D341Med (cell line): ENCODE data around the gene ULK4.
"Not testable (repeated sequence)": the region's sequence is repeated elsewhere in the genome, so short reads cannot be mapped to it uniquely, and the experiment has no call there.

Experiments
- DNase-seq: peaks from one replicate; pipeline ENCODE4 v3.0.0; 2012; ENCODE audit warnings: low spot score

Gene ULK4

DNA sequence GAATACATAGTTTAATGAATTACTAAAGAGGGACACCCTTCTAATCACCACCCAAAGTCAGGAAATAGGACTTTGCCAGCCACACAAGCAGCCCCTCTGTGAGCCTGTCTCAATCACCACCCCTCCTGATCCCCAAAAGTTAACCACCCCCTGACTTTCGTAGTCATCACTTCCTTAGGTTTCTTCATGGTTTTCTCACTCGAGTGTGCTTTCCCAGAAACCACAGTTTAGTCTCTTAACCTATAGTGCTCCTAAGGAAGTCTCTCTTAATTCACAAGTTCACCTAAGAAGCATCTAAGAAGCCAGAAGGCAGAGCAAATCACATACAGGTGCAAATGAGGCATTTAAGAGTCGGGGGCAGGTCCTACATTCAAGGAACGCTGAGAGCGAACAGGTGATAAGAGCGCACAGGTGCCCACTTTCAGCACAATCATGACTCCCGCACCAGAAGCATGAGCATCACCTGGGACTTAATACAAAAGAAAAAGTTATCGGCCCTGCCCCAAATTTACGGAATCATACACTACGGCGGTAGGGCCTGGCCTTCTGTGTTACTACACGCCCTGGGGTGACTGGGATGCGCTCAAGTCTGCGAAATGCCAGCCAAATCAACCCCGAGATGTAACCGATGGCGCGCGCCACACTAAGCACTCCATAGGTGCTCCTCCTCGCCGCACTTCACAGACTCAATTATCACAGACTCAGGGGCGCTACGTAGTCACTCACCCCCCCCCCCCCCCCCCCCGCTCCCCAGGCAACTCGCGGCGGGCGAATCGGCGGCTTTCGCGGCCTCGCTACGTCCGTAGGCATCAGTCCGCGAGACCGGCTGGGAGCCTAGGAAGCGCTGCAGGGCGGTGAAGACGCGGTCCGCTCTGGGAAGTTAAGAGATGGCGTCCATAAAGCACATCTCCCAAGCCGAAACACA lies 815 bp downstream of the ULK4 start:
- peak; percentile 73 for DNase-seq

DNA sequence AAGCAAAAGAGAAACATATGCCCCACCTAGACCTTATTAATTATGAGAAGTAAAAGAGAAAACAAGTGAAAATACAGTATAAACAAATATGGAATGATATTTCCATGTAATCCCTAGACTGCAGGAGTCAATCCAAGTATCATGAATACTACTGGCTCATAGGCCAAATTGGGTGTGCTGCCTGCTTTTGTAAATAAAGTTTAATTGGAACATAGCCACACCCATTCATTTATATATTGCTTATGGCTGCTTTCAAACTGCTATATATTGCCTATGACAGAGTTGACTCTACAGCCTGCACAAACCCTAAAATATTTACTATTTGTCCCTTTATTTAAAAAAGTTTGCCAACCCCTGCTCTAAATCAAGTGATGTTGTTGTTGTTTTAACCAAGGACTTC lies 5.3 kb downstream of the ULK4 start:
- no peak for DNase-seq

DNA sequence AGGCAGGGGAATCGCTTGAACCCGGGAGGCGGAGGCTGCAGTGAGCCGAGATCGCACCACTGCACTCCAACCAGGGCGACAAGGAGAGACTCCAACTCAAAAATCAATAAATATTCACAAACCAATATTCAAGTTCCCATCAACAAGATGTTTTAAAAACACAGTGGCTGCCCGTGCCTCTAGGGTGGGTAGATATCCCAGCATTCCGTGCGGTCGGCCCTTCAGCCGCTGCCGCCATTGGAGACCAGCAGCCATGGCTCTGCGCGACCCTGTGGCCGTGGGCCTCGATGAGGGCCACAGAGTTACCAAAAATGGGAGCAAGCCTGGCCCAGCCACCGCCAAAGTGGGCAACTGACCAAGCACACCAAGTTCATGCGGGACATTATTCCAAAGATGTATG lies 6.7 kb downstream of the ULK4 start:
- DNase-seq: no peak

DNA sequence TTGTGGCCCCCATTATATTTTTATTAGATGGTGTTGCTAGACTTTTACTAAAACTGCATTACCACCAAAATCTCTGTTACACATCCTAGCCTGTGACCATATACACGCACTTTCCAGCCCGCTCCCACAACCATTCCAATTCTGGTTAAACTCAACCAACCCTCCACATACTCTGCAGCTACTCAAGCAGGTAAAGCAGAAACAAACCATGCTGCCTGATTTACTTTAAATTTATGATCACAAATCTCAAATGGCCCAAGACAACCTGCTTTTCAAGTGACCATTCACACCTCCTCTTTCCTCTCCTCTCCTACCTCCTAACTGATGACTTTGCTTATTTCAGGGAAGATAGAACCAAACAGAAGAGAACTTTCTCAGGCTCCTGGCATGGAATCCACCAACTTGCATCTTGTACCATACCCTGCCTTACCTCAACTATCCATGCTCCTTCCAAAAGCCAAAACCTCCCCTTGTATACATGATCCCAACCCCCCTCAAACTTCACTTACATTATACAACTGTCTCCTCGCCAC lies 18.5 kb downstream of the ULK4 start:
- DNase-seq: no peak

DNA sequence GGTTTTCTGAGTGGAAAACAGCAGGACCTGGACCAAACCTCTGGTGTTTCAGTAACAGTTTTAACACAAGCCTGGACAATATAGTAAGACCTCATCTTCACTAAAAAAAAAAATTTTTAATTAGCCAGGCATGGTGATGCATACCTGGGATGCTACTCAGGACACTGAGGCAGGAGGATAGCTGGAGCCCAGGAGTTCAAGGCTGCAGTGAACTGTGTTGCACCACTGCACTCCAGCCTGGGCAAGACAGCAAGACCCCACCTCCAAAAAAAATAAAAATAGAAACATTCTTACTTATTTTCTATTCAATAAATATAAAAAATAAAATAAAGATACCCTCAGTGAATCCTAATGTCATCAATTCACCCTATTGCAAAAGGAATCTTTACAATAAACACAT lies 21.5 kb downstream of the ULK4 start:
- DNase-seq: no peak

DNA sequence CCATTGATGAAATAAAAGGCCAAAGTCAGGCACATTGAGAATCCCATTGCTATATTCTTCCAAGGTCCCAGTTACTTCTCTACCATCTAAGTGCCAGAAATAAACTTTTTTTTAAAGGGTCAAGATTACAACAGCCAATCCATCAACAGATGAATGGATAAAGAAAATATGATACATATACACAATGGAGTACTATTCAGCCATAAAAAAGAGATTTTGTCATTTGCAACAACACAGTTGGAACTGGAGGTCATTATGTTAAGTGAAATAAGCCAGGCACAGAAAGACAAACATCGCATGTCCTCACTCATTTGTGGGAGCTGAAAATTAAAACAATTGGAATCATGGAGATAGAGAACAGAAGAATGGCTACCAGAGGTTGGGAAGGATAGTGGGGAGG lies 25.5 kb downstream of the ULK4 start:
- DNase-seq: no peak

DNA sequence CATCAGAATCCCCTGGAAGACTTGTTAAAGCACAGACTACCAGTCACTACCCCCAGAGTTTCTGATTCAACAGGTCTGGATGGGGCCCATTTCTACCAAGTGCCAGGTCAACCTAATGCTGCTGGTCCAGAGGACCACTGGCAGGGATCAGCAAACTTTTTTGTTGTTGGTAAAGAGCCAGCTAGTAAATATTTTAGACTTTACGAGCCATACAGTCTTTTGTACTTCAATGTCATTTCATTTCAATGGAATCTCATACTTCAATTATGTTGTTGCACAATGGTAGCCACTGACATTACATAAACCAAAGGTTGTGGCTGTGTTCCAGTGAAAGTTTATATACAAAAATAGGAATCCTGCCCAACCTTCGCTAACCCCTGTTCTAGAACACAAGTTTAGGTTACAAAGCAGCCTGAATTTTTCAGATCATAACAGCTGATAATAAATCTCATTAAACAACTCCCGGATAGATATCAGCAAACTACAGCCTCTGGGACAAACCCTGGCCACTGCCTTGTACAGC lies 28.7 kb downstream of the ULK4 start:
- DNase-seq: no peak

DNA sequence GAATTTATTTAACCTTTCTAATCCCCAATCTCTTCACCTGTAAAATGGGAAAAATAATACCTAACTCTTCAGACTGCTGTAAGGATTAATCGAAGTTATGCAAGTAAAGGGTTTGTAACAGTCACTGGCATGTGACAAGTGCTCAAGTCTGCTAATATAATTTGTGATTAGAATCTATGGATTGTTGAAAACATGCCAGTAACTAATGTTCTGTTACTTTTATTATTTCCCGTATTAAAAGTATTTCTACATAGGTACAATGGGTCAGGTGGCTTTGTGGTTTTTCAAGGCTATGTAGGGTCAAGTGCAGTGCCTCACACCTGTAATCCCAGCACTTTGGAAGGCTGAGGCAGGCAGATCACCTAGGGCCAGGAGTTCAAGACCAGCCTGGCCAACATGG lies 29.4 kb downstream of the ULK4 start:
- DNase-seq: no peak

DNA sequence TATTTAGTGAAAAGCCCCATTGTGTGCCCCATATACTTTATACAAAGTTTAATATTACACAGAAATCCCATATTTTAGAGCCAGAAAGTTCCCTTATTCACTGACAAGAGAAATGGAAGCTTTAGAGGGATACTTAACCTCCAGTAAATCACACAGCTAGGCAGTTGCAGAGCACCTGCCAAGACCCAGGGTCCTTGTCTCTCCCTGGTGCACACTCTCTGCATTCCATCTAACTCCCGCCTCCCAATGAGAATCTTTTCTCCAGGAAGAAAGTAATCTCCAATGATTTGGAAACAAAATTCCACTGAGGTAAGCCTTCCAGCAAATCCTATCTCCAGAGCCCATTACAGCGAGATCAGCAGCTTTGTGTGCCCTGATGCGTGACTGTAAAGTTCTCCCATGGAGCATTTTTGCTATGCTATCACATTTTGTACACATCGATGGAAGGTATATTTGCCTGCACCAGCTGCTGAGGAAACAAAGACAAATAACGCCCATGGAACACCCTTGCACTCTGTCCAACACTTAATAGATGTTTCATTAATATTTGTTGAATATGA lies 41.4 kb downstream of the ULK4 start:
- DNase-seq: no peak

DNA sequence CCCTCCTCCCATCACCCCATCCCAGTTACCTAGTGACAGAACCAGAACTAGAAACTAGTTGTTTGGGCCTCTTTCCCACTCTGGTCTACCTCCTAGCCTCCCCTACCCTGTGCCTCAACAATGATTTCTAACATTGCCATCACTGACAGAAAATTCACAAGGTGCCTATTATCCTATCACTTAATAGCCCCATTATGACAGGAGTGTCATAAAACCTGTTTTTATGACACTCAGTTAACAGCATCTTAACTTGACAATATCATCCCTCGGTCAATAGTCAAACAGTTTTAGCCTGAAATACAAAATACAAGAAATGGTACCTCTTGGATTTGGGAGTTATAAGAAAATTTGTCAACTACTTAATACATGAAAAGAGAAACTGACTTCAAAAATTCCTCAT lies 46.5 kb downstream of the ULK4 start:
- no peak for DNase-seq

DNA sequence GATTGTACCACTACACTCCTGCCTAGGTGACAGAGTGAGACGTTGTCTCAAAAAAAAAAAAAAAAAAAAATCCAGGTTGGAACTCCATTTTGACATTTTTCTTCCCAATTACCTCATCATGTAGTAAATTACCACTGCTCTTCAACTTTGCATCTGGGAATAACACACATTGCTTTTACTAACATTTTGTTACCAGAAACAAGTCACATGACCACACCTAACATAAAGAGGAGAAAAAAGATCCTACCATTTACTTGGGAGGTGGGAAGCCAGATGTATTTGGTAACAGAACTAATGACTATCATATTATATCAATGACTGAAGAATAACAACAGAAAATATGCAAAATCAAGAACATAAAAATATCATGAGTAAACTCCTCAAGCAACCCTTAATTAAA lies 49.6 kb downstream of the ULK4 start:
- no peak for DNase-seq

DNA sequence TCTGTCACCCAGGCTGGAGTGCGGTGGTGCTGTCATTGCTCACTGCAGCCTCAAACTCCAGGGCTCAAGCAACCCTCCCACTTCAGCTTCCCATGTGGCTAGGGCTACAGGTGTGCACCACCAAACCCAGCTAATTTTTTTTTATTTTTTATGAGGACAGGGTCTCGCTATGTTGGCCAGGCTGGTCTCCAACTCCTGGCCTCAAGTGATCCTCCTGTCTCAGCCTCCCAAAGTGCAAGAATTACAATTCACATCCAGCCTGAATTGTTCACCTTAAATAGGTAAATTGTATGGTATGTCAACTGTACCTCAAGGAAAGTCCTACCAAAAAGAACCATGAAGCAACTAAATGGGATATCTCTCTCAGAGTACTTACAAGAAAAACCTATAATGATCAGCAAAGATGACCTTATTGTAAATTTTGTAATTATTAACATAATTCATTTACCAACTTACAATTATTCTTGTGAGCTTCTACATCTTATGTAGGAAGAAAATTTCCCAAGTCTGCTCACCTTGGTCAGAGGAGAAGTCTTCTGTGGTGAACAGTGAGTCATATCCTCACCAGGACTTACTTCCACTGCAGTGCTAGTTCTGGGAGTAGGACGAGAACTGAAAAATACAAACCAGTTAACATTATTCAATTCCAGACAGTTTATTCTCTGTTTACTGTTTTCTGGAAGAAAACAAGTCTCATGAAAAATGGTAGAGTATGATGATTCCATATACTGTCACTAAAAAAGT lies 54.4 kb downstream of the ULK4 start:
- no peak for DNase-seq

DNA sequence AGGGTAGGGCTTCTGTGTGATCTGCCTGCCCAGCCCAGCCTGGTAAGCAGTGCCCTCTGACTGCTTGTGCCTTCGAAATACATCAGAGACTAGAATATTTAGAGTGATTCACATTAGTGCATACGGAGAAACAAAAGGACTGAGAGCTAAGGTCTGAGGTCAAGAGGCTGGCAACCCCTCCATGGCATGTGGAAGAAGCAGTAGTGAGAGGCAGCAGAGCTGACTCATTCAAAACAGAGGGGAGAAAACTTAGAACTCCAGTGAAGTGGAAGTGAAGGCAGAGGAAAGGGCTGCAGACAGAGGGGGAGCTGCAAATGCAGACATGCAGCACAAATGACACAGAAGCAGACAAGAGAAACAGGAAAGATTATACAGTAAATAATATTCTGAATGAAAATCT lies 61.6 kb downstream of the ULK4 start:
- DNase-seq: no peak

DNA sequence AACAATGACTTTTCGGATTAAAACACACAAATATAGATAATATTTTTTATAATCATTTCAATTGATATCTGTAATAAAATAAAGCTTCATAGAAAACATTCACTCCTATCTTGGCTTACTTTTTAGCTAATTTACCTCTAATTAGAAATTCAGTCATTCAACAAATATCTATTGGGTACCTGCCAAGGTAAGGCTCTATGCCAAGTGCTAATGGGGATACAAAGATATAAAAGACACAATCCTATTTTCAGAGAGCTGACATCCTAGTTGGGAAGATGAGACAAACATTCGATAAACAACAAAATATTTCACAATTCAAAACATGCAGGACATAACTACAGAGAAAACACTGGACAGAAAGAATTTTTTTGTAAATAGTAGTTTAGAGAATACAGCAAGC lies 63.3 kb downstream of the ULK4 start:
- no peak for DNase-seq

DNA sequence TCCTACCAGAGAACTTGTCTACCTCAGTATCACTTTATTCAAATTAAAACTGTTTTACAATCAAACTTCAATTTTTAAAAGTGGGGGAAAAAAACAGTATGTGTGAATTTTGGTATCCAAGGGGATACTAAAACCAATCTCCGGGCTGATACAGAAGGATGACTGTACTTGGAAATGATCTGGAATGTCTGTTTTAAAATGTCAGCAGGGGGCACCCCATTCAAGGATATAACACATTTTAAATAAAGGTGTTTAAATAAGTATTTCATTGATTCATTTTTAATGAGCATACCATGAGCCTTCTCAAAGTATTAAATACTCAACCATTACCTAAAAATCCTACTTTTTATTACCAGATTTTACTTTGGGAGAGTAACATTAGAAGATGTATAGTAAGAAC lies 67.9 kb downstream of the ULK4 start:
- peak; percentile 47 for DNase-seq

DNA sequence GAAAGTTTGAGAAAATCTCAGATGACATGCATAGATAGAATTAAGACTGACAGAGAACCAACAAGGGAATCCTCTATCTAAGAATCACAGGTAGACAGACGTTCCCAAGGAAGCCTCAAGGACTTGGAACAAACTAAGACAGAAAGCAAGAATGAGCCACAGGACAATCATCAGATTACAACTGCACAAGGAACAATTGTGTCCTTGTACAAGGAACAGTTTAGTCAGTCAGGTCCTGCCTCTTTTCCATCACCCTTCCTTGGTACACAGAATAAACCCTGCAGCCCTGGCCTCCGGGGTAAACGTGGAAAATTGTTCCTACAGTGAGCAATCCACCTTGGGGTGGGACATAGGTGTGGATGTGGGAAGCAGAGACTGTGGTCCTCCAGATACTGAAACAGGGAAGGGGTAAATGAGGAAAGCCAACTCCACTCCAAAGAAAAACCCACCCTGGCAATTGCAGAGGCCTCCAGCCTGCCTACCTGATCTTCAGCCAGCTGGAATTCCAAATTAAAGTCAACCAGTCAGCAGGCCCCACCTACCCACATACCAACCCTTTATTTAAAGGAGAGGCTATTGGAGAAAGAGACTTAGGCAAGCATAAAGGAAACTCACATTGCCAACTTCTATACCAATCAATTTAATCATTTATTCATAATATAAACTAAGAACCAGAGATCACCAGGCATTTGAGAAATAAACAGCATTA lies 73.4 kb downstream of the ULK4 start:
- DNase-seq: no peak

DNA sequence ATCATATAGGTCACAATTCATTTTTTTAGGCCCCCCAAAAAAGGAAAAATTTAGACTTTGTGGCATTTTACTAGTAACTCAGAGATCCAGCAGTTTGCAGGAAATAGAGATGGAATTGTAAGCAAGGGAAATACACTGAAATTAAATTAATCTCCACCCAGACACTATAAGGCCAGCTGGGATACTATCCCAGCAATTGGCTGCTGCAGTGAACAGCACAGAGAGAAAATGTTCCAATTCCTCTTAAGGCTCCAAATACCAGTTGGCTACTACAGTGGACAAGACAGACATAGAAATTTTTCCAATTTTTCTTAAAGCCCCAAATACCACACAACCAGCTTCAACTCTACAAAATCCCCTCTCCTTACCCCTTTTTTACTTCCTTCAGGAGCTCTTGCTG lies 78.9 kb downstream of the ULK4 start:
- DNase-seq: no peak

DNA sequence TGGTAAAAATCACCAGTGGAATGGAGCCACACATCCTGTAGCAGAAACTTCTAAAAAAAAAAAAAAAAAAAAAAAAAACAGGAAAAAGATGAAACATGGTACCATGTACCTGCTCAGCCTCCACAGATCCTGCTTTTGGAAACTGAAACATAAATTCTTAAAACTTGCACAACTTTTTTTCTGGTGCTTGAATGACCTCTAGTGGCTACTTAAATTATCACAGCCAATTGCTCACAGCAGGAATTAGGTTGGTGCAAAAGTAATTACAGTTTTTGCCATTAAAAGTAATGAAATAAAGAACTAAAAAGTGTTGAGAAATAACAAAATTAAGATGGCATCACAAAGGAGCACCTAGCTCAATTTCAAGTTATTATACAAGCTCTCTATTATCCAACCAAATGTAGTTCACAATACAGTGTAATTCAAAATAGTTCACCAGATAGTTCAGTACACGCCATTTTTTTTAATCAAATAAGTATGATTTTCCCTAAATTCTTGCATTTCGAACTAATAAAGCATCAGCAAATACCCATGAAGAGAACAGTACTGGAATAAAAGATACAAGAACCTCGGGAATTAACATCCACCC lies 80.6 kb downstream of the ULK4 start:
- no peak for DNase-seq

DNA sequence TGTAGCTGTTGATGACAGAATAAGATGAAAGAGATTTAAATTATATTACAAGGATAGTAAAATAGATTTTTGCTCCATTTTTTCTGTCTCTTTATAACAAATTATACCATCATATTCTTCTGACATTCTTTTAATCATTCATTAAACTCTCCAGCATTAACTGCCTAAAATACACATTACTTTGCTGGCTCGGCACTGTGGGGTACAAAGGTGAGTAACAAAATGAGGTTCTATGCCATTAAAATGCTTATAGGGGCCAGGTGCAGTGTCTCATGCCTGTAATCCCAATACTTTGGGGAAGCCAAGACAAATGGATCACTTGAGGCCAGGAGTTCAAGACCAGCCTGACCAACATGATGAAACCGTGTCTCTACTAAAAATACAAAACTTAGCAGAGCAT lies 81.5 kb downstream of the ULK4 start:
- DNase-seq: no peak

DNA sequence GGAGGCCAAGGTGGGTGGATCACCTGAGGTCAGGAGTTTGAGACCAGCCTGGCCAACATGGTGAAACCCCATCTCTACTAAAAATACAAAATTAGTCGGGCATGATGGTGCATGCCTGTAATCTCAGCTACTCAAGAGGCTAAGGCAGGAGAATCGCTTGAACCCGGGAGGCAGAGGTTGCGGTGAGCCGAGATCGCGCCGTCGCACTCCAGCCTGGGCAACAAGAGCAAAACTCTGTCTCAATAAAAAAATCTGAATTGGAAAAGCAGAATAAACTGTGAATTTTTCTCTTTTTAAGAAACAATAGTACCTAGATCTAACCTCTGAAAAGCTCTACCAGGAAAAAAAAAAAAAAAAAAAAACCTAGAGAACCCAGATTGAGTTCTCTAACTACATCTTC lies 84.2 kb downstream of the ULK4 start:
- not testable (repeated sequence) for DNase-seq

DNA sequence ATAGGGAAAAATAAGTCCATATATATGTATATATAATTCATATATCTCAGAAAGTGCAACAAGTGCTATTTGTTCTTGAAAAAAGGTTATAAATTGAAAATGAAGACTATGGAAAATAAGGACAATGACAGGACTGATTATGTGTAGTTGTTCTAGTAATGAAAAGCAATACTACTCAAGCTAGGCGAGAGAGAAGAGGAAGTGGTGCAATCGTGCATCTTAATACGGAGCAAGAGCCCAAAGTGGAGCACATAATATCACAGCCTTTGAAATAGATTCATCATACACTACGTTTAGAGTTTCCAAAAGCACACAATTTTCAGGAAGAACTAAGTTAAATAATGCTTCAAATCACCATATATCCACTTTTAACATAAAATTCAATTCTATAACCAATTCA lies 87.9 kb downstream of the ULK4 start:
- DNase-seq: no peak

DNA sequence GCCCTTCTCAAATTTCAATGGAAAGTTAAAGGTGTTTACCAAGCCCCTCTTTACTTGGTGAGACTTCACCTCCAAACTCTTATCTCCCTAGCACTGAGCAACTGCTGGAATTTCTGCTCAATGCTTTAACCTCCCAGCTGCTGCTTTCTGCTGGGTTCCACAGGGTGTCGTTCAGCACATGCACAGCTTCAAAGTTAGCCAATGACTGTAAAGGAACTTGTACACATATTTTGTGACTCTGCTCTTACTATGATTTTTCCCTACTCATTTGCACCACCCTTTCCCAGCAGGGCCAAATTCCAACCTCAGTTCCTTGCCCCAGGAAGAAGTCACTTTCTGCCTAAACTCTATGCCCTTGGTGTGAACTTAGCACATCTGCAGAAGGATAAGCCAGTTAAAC lies 89.7 kb downstream of the ULK4 start:
- DNase-seq: no peak
